Urinary bladder (tissue), 4 donors: ENCODE results near the gene MOV10L1. TPM values are rescaled to one million over a fixed set of nuclear protein-coding genes. Genes with fewer than 3 reads are reported as not detected.

Experiments used
- DNase-seq: peaks from one replicate; pipeline ENCODE4 v3.0.0-alpha.2; 2015; ENCODE audit errors: extremely low spot score
- H3K27ac ChIP-seq: one replicate; pipeline ENCODE4 v1.5.1; 2013; ENCODE audit warnings: low read depth, mild to moderate bottlenecking, moderate library complexity
- H3K36me3 ChIP-seq: one replicate; pipeline ENCODE4 v1.6.1; 2013; ENCODE audit warnings: mild to moderate bottlenecking, moderate library complexity; ENCODE audit not compliant: insufficient read depth
- H3K4me1 ChIP-seq: one replicate; pipeline ENCODE4 v1.6.1; 2013; ENCODE audit warnings: mild to moderate bottlenecking, moderate library complexity; ENCODE audit not compliant: insufficient read depth
- H3K4me3 ChIP-seq: one replicate; pipeline ENCODE4 v1.5.1; 2013; ENCODE audit warnings: low read depth, low read length
- WGBS: extraction: QIAGEN DNeasy Blood & Tissue Kit; methylation state at CpG from one replicate; pipeline ENCODE4 v1.1.7; 2013; 5-methylcytosine and 5-hydroxymethylcytosine counted together
- polyA plus RNA-seq: library from polyadenylated mRNA; stranded (reverse); fragments of 200-250 nt; gene quantifications from one replicate; pipeline ENCODE4 v1.2.3, GENCODE V29; 2013
- total RNA-seq: library from RNA; depleted of rRNA; stranded (reverse); fragments of >200 nt; gene quantifications from one replicate; pipeline ENCODE4 v1.2.3, GENCODE V29; 2014
- donor health status: healthy with polysubstance abuse.
- donor health status: healthy.

The MOV10L1 gene
- total and polyA plus RNA-seq, 2 donors, result 0.33 to 9.7 TPM

DNA sequence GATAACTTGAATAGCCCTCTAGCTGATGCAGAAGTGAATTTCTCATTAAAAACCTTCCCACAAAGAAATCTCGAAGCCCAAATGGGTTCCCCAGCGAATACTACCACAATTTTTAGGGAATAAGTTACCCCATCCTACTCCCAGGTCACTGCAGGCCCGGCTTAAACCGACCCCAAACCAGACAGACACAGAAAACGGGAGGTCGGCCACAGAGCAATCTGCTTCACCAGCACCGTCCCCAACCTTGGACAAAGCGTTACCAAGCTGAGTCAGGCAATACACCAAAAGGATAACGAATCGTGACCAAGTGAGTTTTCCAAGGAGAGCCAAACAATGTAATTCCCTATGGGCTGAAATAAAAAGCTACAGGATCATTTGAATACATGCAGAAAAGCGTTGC lies 575 bp upstream of the MOV10L1 start:
- no peak overlapping the region for H3K4me3 ChIP-seq
- WGBS, result 86% methylated on average over 11 of the region's 11 CpGs
- no peaks in the 10 kb centered on the region for H3K36me3 ChIP-seq
- no peaks in the 10 kb centered on the region for H3K4me1 ChIP-seq
- DNase-seq, result no peak
- no peak overlapping the region for H3K27ac ChIP-seq

DNA sequence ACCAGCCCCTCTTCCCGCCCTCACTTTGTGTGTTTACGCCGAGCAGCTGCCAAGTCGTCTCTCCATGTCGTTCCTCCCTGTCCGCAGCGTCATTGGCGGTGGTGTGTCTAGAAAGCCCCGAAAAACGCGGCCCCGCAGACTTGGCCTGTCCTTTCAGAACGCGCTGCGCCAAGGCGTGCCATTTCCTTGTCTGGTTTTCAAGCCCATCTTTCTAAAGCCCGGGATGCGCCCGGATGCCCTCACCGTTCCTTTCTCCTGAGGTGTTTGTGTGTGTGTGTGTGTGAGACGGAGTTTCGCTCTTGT lies 557 bp downstream of the MOV10L1 start:
- Histone ChIP-seq H3K4me1 (no peaks in the 10 kb centered on the region), H3K4me3 (no peak overlapping the region), H3K27ac (no peak overlapping the region), H3K36me3 (no peaks in the 10 kb centered on the region)
- 95% methylated on average over 22 of the region's 22 CpGs for WGBS
- no peak for DNase-seq

DNA sequence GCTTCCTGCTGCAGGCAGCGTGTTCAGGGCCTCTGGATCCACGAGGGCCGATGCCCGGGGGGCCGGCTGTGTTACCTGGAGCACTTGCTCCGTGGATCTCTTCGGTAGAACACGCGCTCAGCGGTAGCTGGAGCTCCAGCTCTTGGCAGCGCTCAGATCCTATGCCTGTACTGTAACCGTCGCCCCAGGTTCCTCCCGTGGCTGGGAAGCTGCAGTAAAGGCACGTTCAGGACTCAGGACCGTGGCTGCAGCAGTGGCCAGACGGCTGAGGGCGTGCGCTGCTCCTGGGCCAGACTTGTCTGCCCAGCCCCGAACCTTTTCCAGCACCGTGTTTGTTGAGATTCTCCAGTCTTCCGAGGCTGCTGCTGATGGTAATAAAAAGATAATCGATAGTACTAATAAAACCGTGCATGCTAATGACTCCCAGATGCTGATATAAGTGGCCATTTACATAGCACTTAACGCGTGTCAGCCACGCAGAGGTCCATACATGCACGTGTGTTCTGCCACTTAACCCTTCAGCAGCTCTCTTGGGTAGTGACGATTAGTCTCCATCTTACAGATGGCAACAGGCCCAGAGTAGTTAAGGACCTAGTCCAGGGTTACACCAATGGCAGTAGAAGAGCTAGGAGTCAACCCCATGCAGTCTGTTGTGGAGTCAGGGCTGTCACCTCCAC lies 1.4 kb downstream of the MOV10L1 start:
- DNase-seq, result no peak
- H3K4me3 ChIP-seq, result no peak overlapping the region
- no peaks in the 10 kb centered on the region for H3K36me3 ChIP-seq
- WGBS, result 60% methylated on average over 29 of the region's 29 CpGs
- H3K27ac ChIP-seq, result no peak overlapping the region
- no peaks in the 10 kb centered on the region for H3K4me1 ChIP-seq

DNA sequence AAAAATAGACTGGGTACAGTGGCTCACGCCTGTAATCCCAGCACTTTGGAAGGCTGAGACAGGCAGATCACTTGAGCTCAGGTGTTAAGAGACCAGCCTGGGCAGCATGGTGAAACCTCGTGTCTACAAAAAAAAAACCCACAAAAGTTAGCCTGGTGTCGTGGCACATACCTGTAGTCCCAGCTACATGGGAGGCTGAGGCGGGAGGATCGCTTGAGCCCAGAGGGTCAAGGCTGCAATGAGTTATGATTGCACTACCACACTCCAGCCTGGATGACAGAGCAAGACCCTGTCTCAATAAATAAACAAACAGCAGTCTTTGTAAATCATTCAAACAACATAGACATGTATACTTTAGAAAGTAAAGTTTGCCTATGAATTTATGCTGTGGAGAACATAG lies 2.5 kb downstream of the MOV10L1 start:
- WGBS, result 73% methylated on average over 5 of the region's 5 CpGs

DNA sequence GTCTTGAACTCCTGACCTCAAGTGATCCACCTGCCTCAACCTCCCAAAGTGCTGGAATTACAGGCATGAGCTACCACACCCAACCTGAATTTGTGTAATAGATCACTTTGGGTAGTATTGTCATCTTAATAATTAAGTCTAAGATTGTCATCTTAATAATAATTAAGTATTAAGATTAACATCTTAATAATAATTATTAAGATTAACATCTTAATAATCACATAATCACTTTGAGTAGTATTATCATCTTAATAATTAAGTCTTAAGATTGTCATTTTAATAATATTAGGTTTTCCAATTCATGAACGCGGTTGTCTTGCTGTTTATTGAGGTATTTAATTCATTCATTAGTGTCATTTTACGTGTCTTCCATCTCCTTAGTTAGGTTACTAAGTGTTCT lies 8.2 kb downstream of the MOV10L1 start:
- no peak overlapping the region for H3K27ac ChIP-seq
- DNase-seq, result no peak
- no peak overlapping the region for H3K4me3 ChIP-seq
- 92% methylated on average over 3 of the region's 3 CpGs for WGBS
- H3K4me1 ChIP-seq, result no peaks in the 10 kb centered on the region
- H3K36me3 ChIP-seq, result no peaks in the 10 kb centered on the region

More for the DNA sequence above, 2.5 kb downstream of the MOV10L1 start:
- DNase-seq, result no peak
- no peaks in the 10 kb centered on the region for H3K36me3 ChIP-seq
- no peaks in the 10 kb centered on the region for H3K4me1 ChIP-seq
- no peak overlapping the region for H3K4me3 ChIP-seq
- no peak overlapping the region for H3K27ac ChIP-seq

DNA sequence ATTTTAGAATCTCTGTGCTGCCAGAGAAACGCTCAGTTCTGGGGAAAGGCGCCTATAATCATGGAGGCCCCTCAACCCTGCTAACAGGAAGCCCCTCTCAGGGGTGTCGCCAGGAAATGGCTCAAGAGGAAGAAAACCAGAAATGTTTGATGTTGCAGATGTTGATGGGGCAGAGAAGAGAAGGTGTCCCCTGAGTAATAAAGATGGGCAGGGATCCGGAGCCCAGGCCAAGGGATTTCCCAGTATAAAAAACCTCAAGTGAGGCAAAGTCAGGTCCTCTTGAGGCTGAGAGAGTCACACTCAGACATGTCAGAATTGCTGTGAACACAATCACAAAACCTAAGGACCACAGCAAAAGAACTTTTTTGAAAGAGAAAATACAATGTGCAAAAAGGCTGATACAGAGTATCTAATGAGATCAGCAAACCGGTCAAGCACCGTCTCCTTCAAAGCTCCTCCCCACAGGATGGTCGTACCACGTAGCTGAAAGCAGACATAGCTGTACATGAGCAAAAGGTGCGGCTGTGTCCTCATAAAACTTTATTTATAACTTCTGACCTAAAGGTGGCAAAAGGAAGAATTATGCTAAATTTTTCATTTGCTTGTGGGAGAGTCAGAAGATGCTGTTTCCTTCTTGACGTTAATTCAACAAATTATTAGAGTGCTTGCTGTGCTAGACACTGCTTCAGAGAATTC lies 12.2 kb downstream of the MOV10L1 start:
- no peaks in the 10 kb centered on the region for H3K4me1 ChIP-seq
- H3K27ac ChIP-seq, result no peak overlapping the region
- H3K4me3 ChIP-seq, result no peak overlapping the region
- no peaks in the 10 kb centered on the region for H3K36me3 ChIP-seq
- DNase-seq, result no peak
- 73% methylated on average over 10 of the region's 10 CpGs for WGBS

DNA sequence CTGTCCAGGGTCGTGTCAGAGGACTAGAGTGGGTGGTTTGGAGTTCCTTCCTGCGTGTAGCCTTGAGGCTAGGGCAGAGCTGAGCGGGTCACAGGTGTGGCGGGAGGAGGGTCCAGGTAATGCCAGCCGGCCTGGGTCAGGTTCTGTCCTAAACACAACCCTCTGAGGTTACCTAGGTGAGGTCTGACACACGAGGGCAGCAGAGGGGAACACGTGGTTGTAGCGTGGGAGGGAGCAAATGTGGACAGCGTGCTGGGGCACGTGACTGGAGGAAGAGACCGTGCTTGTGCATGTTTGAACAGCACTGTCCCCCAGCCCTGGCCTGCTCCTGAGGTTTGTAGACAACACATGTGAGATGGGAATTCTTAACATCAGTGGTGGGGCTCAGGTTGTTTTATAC lies 13.1 kb downstream of the MOV10L1 start:
- no peaks in the 10 kb centered on the region for H3K36me3 ChIP-seq
- no peak overlapping the region for H3K27ac ChIP-seq
- WGBS, result 68% methylated on average over 11 of the region's 11 CpGs
- no peak for DNase-seq
- H3K4me1 ChIP-seq, result no peaks in the 10 kb centered on the region
- no peak overlapping the region for H3K4me3 ChIP-seq

DNA sequence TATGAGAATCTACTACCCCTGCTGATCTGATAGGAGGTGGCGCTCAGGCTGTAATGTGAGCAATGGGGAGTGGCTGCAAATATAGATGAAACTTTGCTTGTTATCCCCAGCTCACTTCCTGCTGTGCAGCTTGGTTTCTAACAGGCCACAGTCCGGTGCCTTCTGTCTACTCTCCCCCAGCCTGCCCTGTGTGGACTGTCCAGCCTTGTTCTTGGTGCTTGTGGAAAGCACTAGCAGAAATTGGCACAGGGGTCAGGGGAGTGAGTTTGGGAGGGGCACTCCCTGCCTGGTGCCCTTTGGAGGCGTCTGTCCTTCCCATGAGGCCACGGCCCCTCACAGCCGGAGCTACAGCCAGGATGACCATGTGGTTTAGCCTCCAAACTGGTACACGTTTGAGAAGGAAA lies 14.3 kb downstream of the MOV10L1 start:
- Histone ChIP-seq H3K27ac (no peak overlapping the region), H3K4me3 (no peak overlapping the region), H3K36me3 (no peaks in the 10 kb centered on the region), H3K4me1 (no peaks in the 10 kb centered on the region)
- DNase-seq, result no peak
- WGBS, result 69% methylated on average over 6 of the region's 6 CpGs

DNA sequence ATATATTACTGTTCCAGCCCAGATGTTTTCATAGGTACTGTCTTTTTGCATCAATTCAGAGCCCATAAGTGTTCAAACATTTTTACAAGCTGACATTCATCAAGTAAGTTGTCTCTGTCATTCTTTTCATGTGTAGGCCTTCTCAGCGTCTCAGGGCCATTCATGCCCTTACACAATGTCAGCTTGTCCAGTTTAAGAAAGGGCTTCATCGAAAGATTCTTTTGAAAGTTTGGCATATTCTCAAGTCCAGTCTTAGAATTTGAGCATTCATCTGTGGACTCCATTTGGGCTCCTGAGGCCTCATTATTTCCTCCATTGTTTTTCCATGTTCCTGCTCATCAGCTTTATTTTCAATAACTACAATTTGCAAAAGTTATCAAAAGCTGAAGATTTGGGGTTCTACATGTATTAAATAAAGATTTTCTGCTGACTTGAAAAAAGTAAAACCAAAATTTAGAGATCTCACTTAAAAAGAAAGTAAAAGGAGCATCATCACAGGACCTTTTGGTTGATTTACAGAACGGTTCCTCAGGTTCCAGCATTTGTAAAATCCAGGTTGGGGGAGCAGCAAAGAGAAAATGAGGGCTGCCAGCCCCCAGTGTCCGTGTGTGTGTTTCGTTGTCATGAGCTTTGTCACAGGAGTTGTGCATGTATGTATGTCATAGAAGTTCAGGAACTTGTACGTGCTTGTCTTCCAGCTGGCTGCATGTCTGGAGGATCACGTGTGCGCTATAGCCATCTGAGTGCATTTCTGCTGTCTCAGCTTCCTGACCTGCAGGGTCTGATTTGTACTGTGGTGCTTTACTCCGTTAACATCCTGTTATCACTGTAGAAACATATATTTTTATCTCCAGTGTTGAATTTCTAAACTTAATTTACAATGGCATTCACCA lies 15.6 kb downstream of the MOV10L1 start:
- no peak for DNase-seq
- 34% methylated on average over 9 of the region's 9 CpGs for WGBS
- Histone ChIP-seq H3K27ac (no peak overlapping the region), H3K36me3 (no peaks in the 10 kb centered on the region), H3K4me3 (no peak overlapping the region), H3K4me1 (no peaks in the 10 kb centered on the region)

DNA sequence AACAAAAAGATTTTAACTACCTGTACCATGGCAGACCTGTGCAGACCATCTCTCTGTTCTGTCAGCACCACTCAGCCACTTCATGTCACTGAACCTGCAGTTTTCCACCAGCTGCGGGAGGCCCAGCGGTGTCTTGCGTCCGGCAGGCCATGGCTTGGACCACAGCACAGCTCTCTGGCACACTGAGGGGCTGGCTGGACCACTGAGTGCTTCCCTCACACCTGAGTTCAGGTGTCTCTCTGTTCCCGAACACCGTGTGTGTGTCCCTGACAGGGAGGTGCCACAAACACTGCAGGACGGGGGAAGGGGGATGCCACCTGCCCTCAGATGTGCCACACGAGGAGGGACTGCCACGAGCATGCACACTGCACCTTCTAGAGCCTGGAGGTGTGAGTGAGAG lies 17.7 kb downstream of the MOV10L1 start:
- Histone ChIP-seq H3K4me3 (no peak overlapping the region), H3K4me1 (no peaks in the 10 kb centered on the region), H3K36me3 (no peaks in the 10 kb centered on the region), H3K27ac (no peak overlapping the region)
- WGBS, result 84% methylated on average over 9 of the region's 9 CpGs
- no peak for DNase-seq

DNA sequence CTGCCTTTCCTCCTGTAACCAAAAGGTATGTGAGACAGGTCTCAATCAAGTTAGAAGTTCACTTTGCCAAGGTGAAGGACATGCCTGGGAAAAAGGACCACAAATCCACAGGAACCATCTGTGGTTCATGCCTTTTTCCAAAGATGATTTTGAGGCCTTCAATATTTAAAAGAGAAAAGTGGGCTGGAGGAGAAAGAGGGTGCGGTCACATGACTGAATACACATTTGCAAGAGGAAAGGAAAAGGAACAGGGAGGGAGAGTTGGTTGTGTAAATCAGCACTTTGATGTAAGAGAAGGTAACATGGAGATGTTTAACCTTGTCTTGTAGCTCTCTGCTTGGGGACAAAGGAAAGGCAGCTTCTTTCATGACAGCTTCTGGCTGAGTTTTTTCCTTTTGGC lies 21.2 kb downstream of the MOV10L1 start:
- Histone ChIP-seq H3K27ac (no peak overlapping the region), H3K4me3 (no peak overlapping the region), H3K4me1 (no peaks in the 10 kb centered on the region), H3K36me3 (no peaks in the 10 kb centered on the region)
- 98% methylated on average over 1 of the region's 1 CpG for WGBS
- DNase-seq, result no peak

DNA sequence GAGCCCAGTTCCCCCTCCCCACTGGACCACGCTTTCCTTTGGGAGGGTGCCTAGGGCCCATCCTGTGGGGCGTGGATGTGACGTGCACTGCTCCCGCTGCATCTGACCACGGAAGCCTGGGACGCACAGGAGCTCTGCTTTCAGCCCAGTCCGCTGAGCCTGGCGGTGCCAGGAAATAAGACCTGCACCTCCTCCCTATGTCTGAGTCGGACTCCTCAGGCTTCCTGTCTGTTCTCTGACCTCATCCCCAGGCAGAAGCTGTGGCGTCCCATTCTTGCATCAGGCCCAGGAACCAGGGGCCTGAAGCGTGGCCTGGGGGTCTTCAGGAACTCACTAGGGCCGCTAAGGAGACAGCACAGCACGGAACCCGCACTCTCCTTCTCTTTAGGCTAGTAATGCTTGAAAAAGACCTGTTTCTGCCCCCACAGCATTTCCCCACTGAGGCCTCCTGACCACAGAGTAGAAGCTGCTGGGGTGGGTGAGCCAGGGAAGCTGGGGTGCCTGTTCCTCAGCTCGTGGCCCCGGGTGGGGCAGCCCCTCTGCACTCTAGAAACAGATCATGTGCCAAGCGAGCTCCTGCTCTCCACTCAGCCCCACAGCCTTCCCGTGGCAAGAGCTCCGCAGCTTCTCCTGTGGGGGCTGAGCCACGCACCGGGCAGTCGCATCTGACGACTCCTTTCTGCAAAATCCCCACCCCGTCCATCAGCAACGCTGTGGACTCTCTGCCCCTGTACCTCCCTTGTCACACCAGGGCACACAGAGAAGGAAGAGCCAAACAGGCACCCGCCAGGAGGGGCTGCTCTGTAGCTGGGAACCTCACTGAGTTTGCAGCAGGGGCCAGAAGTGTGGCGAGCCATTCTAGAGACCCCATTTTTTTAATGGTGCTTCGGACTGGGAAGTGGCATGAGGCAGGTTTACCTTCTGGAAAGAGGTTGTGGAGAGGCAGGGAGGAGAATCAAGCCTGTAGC lies 22.6 kb downstream of the MOV10L1 start:
- Histone ChIP-seq H3K4me3 (no peak overlapping the region), H3K27ac (no peak overlapping the region), H3K36me3 (no peaks in the 10 kb centered on the region), H3K4me1 (no peaks in the 10 kb centered on the region)
- WGBS, result 62% methylated on average over 28 of the region's 28 CpGs
- DNase-seq, result no peak
